ENCODE data around the gene OR7G3. TPM values are rescaled to one million over a fixed set of nuclear protein-coding genes. Genes with fewer than 3 reads are reported as not detected.

OR7G3 gene
- total RNA-seq (not detected), polyA plus RNA-seq (not detected)
- long read RNA-seq, donor 1: 0 reads
- long read RNA-seq, donor 2: 0 reads

- WGBS, 2 donors: 79 to 84% methylated on average over 1 of the region's 1 CpG
- no peak for ATAC-seq (ENCODE audit: low FRiP score)
Measured at GRCh38 chr19:9126900-9127405, at the start of gene OR7G3. Gene OR7G3 (minus strand): TSS chr19:9126950. CDS start chr19:9126950, 0 bp downstream.

GRCh38 chr19:9175326-9175725, 48.6 kb upstream of the OR7G3 start:
- H3K4me3 ChIP-seq (ENCODE audit: low read length in 2 of 2): no peak overlapping the region
- no peak for ATAC-seq (ENCODE audit: low FRiP score)

More at GRCh38 chr19:9126900-9127405, at the start of gene OR7G3:
- H3K36me3 ChIP-seq (ENCODE audit: control insufficient read depth in 1 of 2, insufficient read depth in 2 of 2, low read length in 1 of 2): no peaks in the 10 kb centered on the region
- no peaks in the 10 kb centered on the region for H3K27me3 ChIP-seq (ENCODE audit: control insufficient read depth in 1 of 2, insufficient read depth in 2 of 2, low read length in 1 of 2)
- intact Hi-C loops (cut with DNase I): no loop called here
- no peaks in the 10 kb centered on the region for H3K4me1 ChIP-seq (ENCODE audit: control insufficient read depth in 1 of 2, insufficient read depth in 2 of 2, low read length in 2 of 2)
- H3K9me3 ChIP-seq (ENCODE audit: control insufficient read depth, low read length): peaks cover 2% of the 10 kb centered on the region
- no peak for DNase-seq
- H3K4me3 ChIP-seq (ENCODE audit: low read length in 2 of 2): no peak within 1 kb of the TSS
- H3K27ac ChIP-seq (ENCODE audit: low read depth in 1 of 2, low read length in 2 of 2): no peak within 1 kb of the TSS

GRCh38 chr19:9171393-9171991, 44.7 kb upstream of the OR7G3 start:
- ATAC-seq (ENCODE audit: low FRiP score) (no peak), DNase-seq (no peak)
- Histone ChIP-seq H3K36me3 (ENCODE audit: control insufficient read depth in 1 of 2, insufficient read depth in 2 of 2, low read length in 1 of 2) (no peaks in the 10 kb centered on the region), H3K9me3 (ENCODE audit: control insufficient read depth, low read length) (peaks cover 1% of the 10 kb centered on the region), H3K27me3 (ENCODE audit: control insufficient read depth in 1 of 2, insufficient read depth in 2 of 2, low read length in 1 of 2) (no peaks in the 10 kb centered on the region), H3K4me3 (ENCODE audit: low read length in 2 of 2) (no peak overlapping the region), H3K27ac (ENCODE audit: low read depth in 1 of 2, low read length in 2 of 2) (no peak overlapping the region), H3K4me1 (ENCODE audit: control insufficient read depth in 1 of 2, insufficient read depth in 2 of 2, low read length in 2 of 2) (no peaks in the 10 kb centered on the region)
- intact Hi-C loops (cut with DNase I): no loop called here
- 73 to 80% methylated on average over 6 of the region's 6 CpGs for WGBS, 2 donors

More at GRCh38 chr19:9175326-9175725, 48.6 kb upstream of the OR7G3 start:
- Histone ChIP-seq H3K9me3 (ENCODE audit: control insufficient read depth, low read length) (no peaks in the 10 kb centered on the region), H3K27ac (ENCODE audit: low read depth in 1 of 2, low read length in 2 of 2) (no peak overlapping the region), H3K27me3 (ENCODE audit: control insufficient read depth in 1 of 2, insufficient read depth in 2 of 2, low read length in 1 of 2) (no peaks in the 10 kb centered on the region), H3K4me1 (ENCODE audit: control insufficient read depth in 1 of 2, insufficient read depth in 2 of 2, low read length in 2 of 2) (no peaks in the 10 kb centered on the region), H3K36me3 (ENCODE audit: control insufficient read depth in 1 of 2, insufficient read depth in 2 of 2, low read length in 1 of 2) (no peaks in the 10 kb centered on the region)
- intact Hi-C loops (cut with DNase I): no loop called here
- WGBS, 2 donors: 91 to 97% methylated on average over 5 of the region's 5 CpGs
- no peak for DNase-seq

- Histone ChIP-seq H3K4me3 (ENCODE audit: low read length in 2 of 2) (no peak overlapping the region), H3K9me3 (ENCODE audit: control insufficient read depth, low read length) (peaks cover 2% of the 10 kb centered on the region), H3K27me3 (ENCODE audit: control insufficient read depth in 1 of 2, insufficient read depth in 2 of 2, low read length in 1 of 2) (no peaks in the 10 kb centered on the region), H3K36me3 (ENCODE audit: control insufficient read depth in 1 of 2, insufficient read depth in 2 of 2, low read length in 1 of 2) (peaks cover 2 to 20% of the 10 kb centered on the region in 2 donors), H3K27ac (ENCODE audit: low read depth in 1 of 2, low read length in 2 of 2) (no peak overlapping the region), H3K4me1 (ENCODE audit: control insufficient read depth in 1 of 2, insufficient read depth in 2 of 2, low read length in 2 of 2) (no peaks in the 10 kb centered on the region)
- WGBS, 2 donors: 91 to 95% methylated on average over 4 of the region's 4 CpGs
- ATAC-seq (ENCODE audit: low FRiP score) (no peak), DNase-seq (no peak)
- intact Hi-C loops (cut with DNase I): no loop called here
Measured at GRCh38 chr19:9166846-9167245, 40.1 kb upstream of the OR7G3 start.

- DNase-seq (no peak), ATAC-seq (ENCODE audit: low FRiP score) (no peak)
- no peaks in the 10 kb centered on the region for H3K27me3 ChIP-seq (ENCODE audit: control insufficient read depth in 1 of 2, insufficient read depth in 2 of 2, low read length in 1 of 2)
- H3K27ac ChIP-seq (ENCODE audit: low read depth in 1 of 2, low read length in 2 of 2): no peak overlapping the region
- no peak overlapping the region for H3K4me3 ChIP-seq (ENCODE audit: low read length in 2 of 2)
- H3K36me3 ChIP-seq (ENCODE audit: control insufficient read depth in 1 of 2, insufficient read depth in 2 of 2, low read length in 1 of 2): peaks cover 12 to 29% of the 10 kb centered on the region in 2 donors
- intact Hi-C loops (cut with DNase I): no loop called here
- 92 to 94% methylated on average over 3 of the region's 3 CpGs for WGBS, 2 donors
- peaks cover 13% of the 10 kb centered on the region for H3K9me3 ChIP-seq (ENCODE audit: control insufficient read depth, low read length)
- H3K4me1 ChIP-seq (ENCODE audit: control insufficient read depth in 1 of 2, insufficient read depth in 2 of 2, low read length in 2 of 2): no peaks in the 10 kb centered on the region
Measured at GRCh38 chr19:9165261-9165660, 38.5 kb upstream of the OR7G3 start.

- Histone ChIP-seq H3K27ac (ENCODE audit: low read depth in 1 of 2, low read length in 2 of 2) (no peak overlapping the region), H3K4me3 (ENCODE audit: low read length in 2 of 2) (no peak overlapping the region), H3K27me3 (ENCODE audit: control insufficient read depth in 1 of 2, insufficient read depth in 2 of 2, low read length in 1 of 2) (no peaks in the 10 kb centered on the region), H3K9me3 (ENCODE audit: control insufficient read depth, low read length) (peaks cover 23% of the 10 kb centered on the region), H3K4me1 (ENCODE audit: control insufficient read depth in 1 of 2, insufficient read depth in 2 of 2, low read length in 2 of 2) (no peaks in the 10 kb centered on the region), H3K36me3 (ENCODE audit: control insufficient read depth in 1 of 2, insufficient read depth in 2 of 2, low read length in 1 of 2) (peaks cover 32 to 54% of the 10 kb centered on the region in 2 donors)
- 98 to 99% methylated on average over 12 of the region's 12 CpGs for WGBS, 2 donors
- no peak for DNase-seq
- no peak for ATAC-seq (ENCODE audit: low FRiP score)
- intact Hi-C loops (cut with DNase I): no loop called here
Measured at GRCh38 chr19:9161427-9161826, 34.7 kb upstream of the OR7G3 start.

- H3K36me3 ChIP-seq (ENCODE audit: control insufficient read depth in 1 of 2, insufficient read depth in 2 of 2, low read length in 1 of 2): peaks cover 38 to 57% of the 10 kb centered on the region in 2 donors
- intact Hi-C loops (cut with DNase I): no loop called here
- H3K4me1 ChIP-seq (ENCODE audit: control insufficient read depth in 1 of 2, insufficient read depth in 2 of 2, low read length in 2 of 2): no peaks in the 10 kb centered on the region
- peaks cover 31% of the 10 kb centered on the region for H3K9me3 ChIP-seq (ENCODE audit: control insufficient read depth, low read length)
- DNase-seq: no peak
- no peak overlapping the region for H3K4me3 ChIP-seq (ENCODE audit: low read length in 2 of 2)
- WGBS, 2 donors: 97 to 98% methylated on average over 13 of the region's 13 CpGs
- H3K27ac ChIP-seq (ENCODE audit: low read depth in 1 of 2, low read length in 2 of 2): no peak overlapping the region
- ATAC-seq (ENCODE audit: low FRiP score): no peak
- no peaks in the 10 kb centered on the region for H3K27me3 ChIP-seq (ENCODE audit: control insufficient read depth in 1 of 2, insufficient read depth in 2 of 2, low read length in 1 of 2)
Measured at GRCh38 chr19:9159891-9160290, 33.1 kb upstream of the OR7G3 start.

- H3K4me3 ChIP-seq (ENCODE audit: low read length in 2 of 2): no peak overlapping the region
- no peak for ATAC-seq (ENCODE audit: low FRiP score)
- H3K36me3 ChIP-seq (ENCODE audit: control insufficient read depth in 1 of 2, insufficient read depth in 2 of 2, low read length in 1 of 2): peaks cover 33 to 40% of the 10 kb centered on the region in 2 donors
- no peak for DNase-seq
- H3K9me3 ChIP-seq (ENCODE audit: control insufficient read depth, low read length): peaks cover 31% of the 10 kb centered on the region
- intact Hi-C loops (cut with DNase I): no loop called here
- no peak overlapping the region for H3K27ac ChIP-seq (ENCODE audit: low read depth in 1 of 2, low read length in 2 of 2)
- H3K4me1 ChIP-seq (ENCODE audit: control insufficient read depth in 1 of 2, insufficient read depth in 2 of 2, low read length in 2 of 2): no peaks in the 10 kb centered on the region
- H3K27me3 ChIP-seq (ENCODE audit: control insufficient read depth in 1 of 2, insufficient read depth in 2 of 2, low read length in 1 of 2): no peaks in the 10 kb centered on the region
- 83 to 95% methylated on average over 1 of the region's 1 CpG for WGBS, 2 donors
Measured at GRCh38 chr19:9156304-9156703, 29.6 kb upstream of the OR7G3 start.

GRCh38 chr19:9155591-9155990, 28.8 kb upstream of the OR7G3 start:
- 94 to 98% methylated on average over 4 of the region's 4 CpGs for WGBS, 2 donors
- no peaks in the 10 kb centered on the region for H3K27me3 ChIP-seq (ENCODE audit: control insufficient read depth in 1 of 2, insufficient read depth in 2 of 2, low read length in 1 of 2)
- ATAC-seq (ENCODE audit: low FRiP score) (no peak), DNase-seq (no peak)
- H3K4me1 ChIP-seq (ENCODE audit: control insufficient read depth in 1 of 2, insufficient read depth in 2 of 2, low read length in 2 of 2): no peaks in the 10 kb centered on the region
- no peak overlapping the region for H3K4me3 ChIP-seq (ENCODE audit: low read length in 2 of 2)
- H3K27ac ChIP-seq (ENCODE audit: low read depth in 1 of 2, low read length in 2 of 2): no peak overlapping the region
- intact Hi-C loops (cut with DNase I): no loop called here
- peaks cover 24% of the 10 kb centered on the region for H3K9me3 ChIP-seq (ENCODE audit: control insufficient read depth, low read length)
- peaks cover 31 to 34% of the 10 kb centered on the region in 2 donors for H3K36me3 ChIP-seq (ENCODE audit: control insufficient read depth in 1 of 2, insufficient read depth in 2 of 2, low read length in 1 of 2)

Data from aorta (tissue), 5 donors.